Measurements from ENCODE around the gene CHSY1. TPM values are rescaled to one million over a fixed set of nuclear protein-coding genes. Genes with fewer than 3 reads are reported as not detected.
"Not testable (repeated sequence)": the region's sequence is repeated elsewhere in the genome, so short reads cannot be mapped to it uniquely, and the experiment has no call there.

CHSY1 gene
- polyA plus RNA-seq, 2 of the 4 experiments (the other 2 are of a cell fraction), result 16.0 to 28.1 TPM

- WGBS (ENCODE audit: missing lambda C conversion rate), result 70% methylated on average over 13 of the region's 13 CpGs
- ATAC-seq (peak in 1 of 2 experiments; percentile 57; a peak in 3 of 6 replicates), FAIRE-seq (no peak), DNase-seq (ENCODE audit: low read depth in 1 of 2, low spot score in 1 of 2) (no peak)
- Histone ChIP-seq H3K4me2 (no peak overlapping the region), H3K9me3 (peaks cover 20% of the 10 kb centered on the region), H3K27ac (no peak overlapping the region), H3K4me3 (no peak overlapping the region), H3K4me1 (no peaks in the 10 kb centered on the region)
- no peak for TF ChIP-seq TP53 (CRISPR knock-in tag; IDR thresholded peaks at IDR 0.05)
- no peak for TF ChIP-seq REST (IDR thresholded peaks at IDR 0.05)
- TF ChIP-seq PHF8 (IDR thresholded peaks at IDR 0.05; ENCODE audit: borderline replicate concordance, low read depth), result no peak
- TF ChIP-seq HDAC2 (IDR thresholded peaks at IDR 0.05), result no peak
- TF ChIP-seq ESRRA (IDR thresholded peaks at IDR 0.05; ENCODE audit: borderline replicate concordance, low read length), result no peak
- no peak for TF ChIP-seq ATOH8 (CRISPR knock-in tag; IDR thresholded peaks at IDR 0.05; ENCODE audit: low read depth)
- TF ChIP-seq BCL3 (IDR thresholded peaks at IDR 0.05), result no peak
- no peak for TF ChIP-seq EHMT2 (IDR thresholded peaks at IDR 0.05; ENCODE audit: low read depth)
- no peak for TF ChIP-seq FOSB (CRISPR knock-in tag; IDR thresholded peaks at IDR 0.05)
- no peak for TF ChIP-seq MAZ (IDR thresholded peaks at IDR 0.05; ENCODE audit: borderline replicate concordance, low read depth, low read length)
- no peak for TF ChIP-seq ZNF302 (CRISPR knock-in tag; IDR thresholded peaks at IDR 0.05)
- no peak for TF ChIP-seq HMGXB4 (CRISPR knock-in tag; IDR thresholded peaks at IDR 0.05; ENCODE audit: borderline replicate concordance)
- no peak for TF ChIP-seq TFCP2L1 (CRISPR knock-in tag; IDR thresholded peaks at IDR 0.05)
- ChIA-PET CTCF (interaction anchor here (1.1 kb wide), 1 partner anchor 38 kb away, joined by 3 read pairs; no protein-coding TSS in a partner anchor), POLR2A (no interaction called here)
These were observed 124.3 kb downstream of the CHSY1 start for GRCh38 chr15:101127506-101128076.

- H3K9me3 ChIP-seq, result peaks cover 20% of the 10 kb centered on the region
- CTCF ChIA-PET, result interaction anchor here (1.5 kb wide), 1 partner anchor 13 kb away, joined by 3 read pairs; no protein-coding TSS in a partner anchor
- DNase-seq (ENCODE audit: low read depth in 1 of 2, low spot score in 1 of 2), result no peak
- WGBS (ENCODE audit: missing lambda C conversion rate), result 78% methylated on average over 11 of the region's 11 CpGs
- POLR2A ChIA-PET, result no interaction called here
- H3K4me1 ChIP-seq, result no peaks in the 10 kb centered on the region
- FAIRE-seq, result no peak
- no peak for TF ChIP-seq KDM5A (IDR thresholded peaks at IDR 0.05)
- no peak for TF ChIP-seq NR3C1 (IDR thresholded peaks at IDR 0.05)
- H3K27ac ChIP-seq, result no peak overlapping the region
- H3K4me3 ChIP-seq, result no peak overlapping the region
- peak in 1 of 2 experiments; percentile 39; a peak in 3 of 6 replicates for ATAC-seq
- H3K4me2 ChIP-seq, result no peak overlapping the region
These were observed 125.0 kb downstream of the CHSY1 start for GRCh38 chr15:101126618-101127505.

- H3K4me3 ChIP-seq; DNase-seq (ENCODE audit: low read depth in 1 of 2, low spot score in 1 of 2); POLR2A ChIA-PET; ATAC-seq; H3K27ac ChIP-seq; H3K4me2 ChIP-seq; H3K4me1 ChIP-seq; FAIRE-seq: not testable (repeated sequence)
- CTCF ChIA-PET, result interaction anchor here (1.5 kb wide), 1 partner anchor 12 kb away, joined by 3 read pairs; no protein-coding TSS in a partner anchor
- H3K9me3 ChIP-seq, result peaks cover 20% of the 10 kb centered on the region
- WGBS (ENCODE audit: missing lambda C conversion rate), result 77% methylated on average over 13 of the region's 13 CpGs
These were observed 125.9 kb downstream of the CHSY1 start for GRCh38 chr15:101125881-101126428.

All from A549 (cell line).